NB4 (cell line): Measurements from ENCODE around the gene EIF1.

ENCODE experiments used
- POLR2A ChIP-seq: IDR thresholded peaks from 2 replicates; pipeline ENCODE4 v1.6.1; 2011; ENCODE audit warnings: mild to moderate bottlenecking; ENCODE audit not compliant: insufficient read length; ENCODE audit errors: extremely low read depth
- TF ChIP-seq, protein P1 (sequence below): IDR thresholded peaks from 2 replicates; pipeline ENCODE4 v1.6.1; 2011; ENCODE audit warnings: low read depth, low read length
- TF ChIP-seq, protein P2 (sequence below): IDR thresholded peaks from one replicate; pipeline ENCODE4 v1.5.1; 2012; ENCODE audit warnings: low read depth, low read length

DNA sequence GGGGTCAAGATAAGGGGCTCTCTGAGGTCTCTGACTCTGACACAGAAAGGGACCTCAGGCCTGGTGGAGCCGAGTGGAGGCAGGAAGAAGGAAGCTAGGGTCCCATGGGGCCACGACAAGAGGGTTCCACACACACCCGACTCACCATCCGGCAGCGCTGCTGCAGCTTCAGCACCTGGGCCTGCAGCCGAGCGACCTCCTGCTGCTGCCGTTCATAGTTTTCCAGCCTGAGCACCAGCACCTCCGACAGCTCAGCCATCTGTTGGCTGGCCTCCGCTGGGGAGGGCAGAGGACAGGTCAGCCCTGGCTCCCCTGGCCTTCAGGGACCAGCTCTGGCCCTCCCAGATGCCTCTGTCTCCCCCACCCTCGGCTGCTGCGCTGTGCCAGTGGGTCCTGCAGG lies 39.4 kb downstream of the EIF1 start:
- TF ChIP-seq, protein P1, sequence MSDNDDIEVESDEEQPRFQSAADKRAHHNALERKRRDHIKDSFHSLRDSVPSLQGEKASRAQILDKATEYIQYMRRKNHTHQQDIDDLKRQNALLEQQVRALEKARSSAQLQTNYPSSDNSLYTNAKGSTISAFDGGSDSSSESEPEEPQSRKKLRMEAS, result no peak
- TF ChIP-seq, protein P2, sequence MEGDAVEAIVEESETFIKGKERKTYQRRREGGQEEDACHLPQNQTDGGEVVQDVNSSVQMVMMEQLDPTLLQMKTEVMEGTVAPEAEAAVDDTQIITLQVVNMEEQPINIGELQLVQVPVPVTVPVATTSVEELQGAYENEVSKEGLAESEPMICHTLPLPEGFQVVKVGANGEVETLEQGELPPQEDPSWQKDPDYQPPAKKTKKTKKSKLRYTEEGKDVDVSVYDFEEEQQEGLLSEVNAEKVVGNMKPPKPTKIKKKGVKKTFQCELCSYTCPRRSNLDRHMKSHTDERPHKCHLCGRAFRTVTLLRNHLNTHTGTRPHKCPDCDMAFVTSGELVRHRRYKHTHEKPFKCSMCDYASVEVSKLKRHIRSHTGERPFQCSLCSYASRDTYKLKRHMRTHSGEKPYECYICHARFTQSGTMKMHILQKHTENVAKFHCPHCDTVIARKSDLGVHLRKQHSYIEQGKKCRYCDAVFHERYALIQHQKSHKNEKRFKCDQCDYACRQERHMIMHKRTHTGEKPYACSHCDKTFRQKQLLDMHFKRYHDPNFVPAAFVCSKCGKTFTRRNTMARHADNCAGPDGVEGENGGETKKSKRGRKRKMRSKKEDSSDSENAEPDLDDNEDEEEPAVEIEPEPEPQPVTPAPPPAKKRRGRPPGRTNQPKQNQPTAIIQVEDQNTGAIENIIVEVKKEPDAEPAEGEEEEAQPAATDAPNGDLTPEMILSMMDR, result no peak
- no peak for TF ChIP-seq POLR2A
